Esophagus mucosa (tissue), 1 donor: Measurements from ENCODE around the gene SPDYE16. TPM values are rescaled to one million over a fixed set of nuclear protein-coding genes. Genes with fewer than 3 reads are reported as not detected.
"Not testable (repeated sequence)": the region's sequence is repeated elsewhere in the genome, so short reads cannot be mapped to it uniquely, and the experiment has no call there.

Source experiments
- ATAC-seq: fragments of 200-7000 bp; cut with Tn5 transposase; one replicate; pipeline ENCODE4 v1.9.1; 2020
- total RNA-seq: library from RNA; stranded (reverse); gene quantifications from one replicate; pipeline ENCODE4 v1.2.4, GENCODE V29; 2023
- donor health status: DM: yes; HTN: yes; CAD: no.

Gene SPDYE16
- total RNA-seq, 1 donor from 2014 or later: not detected

- peak; percentile 100 for ATAC-seq
These were observed 6.1 kb upstream of the SPDYE16 start for GRCh38 chr7:76549025-76549854.

- not testable (repeated sequence) for ATAC-seq
These were observed 11.5 kb downstream of the SPDYE16 start for GRCh38 chr7:76531643-76532042.

GRCh38 chr7:76526183-76526582 is 16.9 kb downstream of the SPDYE16 start:
- ATAC-seq: not testable (repeated sequence)

- not testable (repeated sequence) for ATAC-seq
These were observed 26.2 kb downstream of the SPDYE16 start for GRCh38 chr7:76516932-76517331.

- ATAC-seq: no peak
These were observed 27.1 kb downstream of the SPDYE16 start for GRCh38 chr7:76515999-76516443.

- no peak for ATAC-seq
These were observed 27.9 kb downstream of the SPDYE16 start for GRCh38 chr7:76514926-76515771.

- ATAC-seq: no peak
These were observed 29.0 kb downstream of the SPDYE16 start for GRCh38 chr7:76513817-76514799.

GRCh38 chr7:76512941-76513816 is 29.9 kb downstream of the SPDYE16 start:
- peak; percentile 15 for ATAC-seq

- peak; percentile 95 for ATAC-seq
These were observed 30.9 kb downstream of the SPDYE16 start for GRCh38 chr7:76511911-76512885.

GRCh38 chr7:76511200-76511910 is 31.7 kb downstream of the SPDYE16 start:
- peak; percentile 27 for ATAC-seq

- peak; percentile 40 for ATAC-seq
These were observed 32.9 kb downstream of the SPDYE16 start, which contains the start of gene UPK3B for GRCh38 chr7:76509931-76510877. UPK3B (plus strand) TSS chr7:76510552; CDS start chr7:76510653, 101 bp downstream.

GRCh38 chr7:76507723-76508406 is 35.2 kb downstream of the SPDYE16 start:
- no peak for ATAC-seq

GRCh38 chr7:76506643-76507042 is 36.5 kb downstream of the SPDYE16 start:
- not testable (repeated sequence) for ATAC-seq

GRCh38 chr7:76506081-76506440 is 37.0 kb downstream of the SPDYE16 start:
- no peak for ATAC-seq

GRCh38 chr7:76505168-76506080 is 37.7 kb downstream of the SPDYE16 start:
- ATAC-seq: no peak
